ENCODE results near the gene ADAMTS17.
"Not testable (repeated sequence)": the region's sequence is repeated elsewhere in the genome, so short reads cannot be mapped to it uniquely, and the experiment has no call there.

Gene ADAMTS17

DNA sequence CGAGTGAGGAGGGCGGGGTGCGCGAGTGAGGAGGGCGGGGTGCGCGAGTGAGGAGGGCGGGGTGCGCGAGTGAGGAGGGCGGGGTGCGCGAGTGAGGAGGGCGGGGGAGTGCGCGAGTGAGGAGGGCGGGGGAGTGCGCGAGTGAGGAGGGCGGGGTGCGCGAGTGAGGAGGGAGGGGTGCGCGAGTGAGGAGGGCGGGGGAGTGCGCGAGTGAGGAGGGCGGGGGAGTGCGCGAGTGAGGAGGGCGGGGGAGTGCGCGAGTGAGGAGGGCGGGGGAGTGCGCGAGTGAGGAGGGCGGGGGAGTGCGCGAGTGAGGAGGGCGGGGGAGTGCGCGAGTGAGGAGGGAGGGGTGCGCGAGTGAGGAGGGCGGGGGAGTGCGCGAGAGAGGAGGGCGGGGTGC, 415.2 kb downstream of the ADAMTS17 start:
- FAIRE-seq; DNase-seq (ENCODE audit: low spot score): not testable (repeated sequence)

DNA sequence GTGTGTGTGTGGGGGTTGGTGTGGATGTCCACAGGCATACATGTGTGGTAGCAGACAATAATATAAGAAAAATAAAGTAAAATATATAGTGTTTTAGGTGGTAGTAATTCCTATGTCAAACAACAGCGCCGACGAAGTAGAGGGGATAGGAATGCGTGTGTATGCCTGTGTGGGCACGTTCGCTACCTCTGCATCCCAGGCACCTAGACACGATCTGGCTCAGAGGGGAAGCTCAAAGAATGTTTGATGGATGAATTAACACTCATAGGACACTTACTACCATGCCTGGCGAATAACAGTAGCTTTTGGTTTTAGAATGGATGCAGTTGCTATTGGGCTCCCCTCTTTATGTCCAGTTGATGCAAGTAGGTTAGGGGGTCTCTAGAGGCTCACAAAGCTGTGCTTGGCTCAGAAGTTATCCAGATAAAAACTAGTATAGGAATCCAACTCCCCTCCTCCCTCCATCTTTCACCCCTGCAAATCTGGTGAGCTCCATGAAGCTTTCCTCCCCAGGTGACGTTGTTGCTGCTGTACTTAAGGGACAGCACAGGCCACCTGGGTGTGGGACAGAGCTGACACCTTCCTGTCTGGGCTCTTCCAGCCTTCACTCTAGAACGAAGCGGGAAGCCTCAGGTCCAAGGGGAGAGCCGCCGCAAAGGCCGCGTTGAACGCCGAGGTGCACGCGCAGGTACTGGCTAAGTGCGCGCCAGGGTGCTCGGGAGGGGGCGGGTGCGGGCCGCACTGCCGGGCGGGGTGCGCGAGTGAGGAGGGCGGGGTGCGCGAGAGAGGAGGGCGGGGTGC, 415.9 kb downstream of the ADAMTS17 start:
- FAIRE-seq: no peak
- no peak for DNase-seq (ENCODE audit: low spot score)

DNA sequence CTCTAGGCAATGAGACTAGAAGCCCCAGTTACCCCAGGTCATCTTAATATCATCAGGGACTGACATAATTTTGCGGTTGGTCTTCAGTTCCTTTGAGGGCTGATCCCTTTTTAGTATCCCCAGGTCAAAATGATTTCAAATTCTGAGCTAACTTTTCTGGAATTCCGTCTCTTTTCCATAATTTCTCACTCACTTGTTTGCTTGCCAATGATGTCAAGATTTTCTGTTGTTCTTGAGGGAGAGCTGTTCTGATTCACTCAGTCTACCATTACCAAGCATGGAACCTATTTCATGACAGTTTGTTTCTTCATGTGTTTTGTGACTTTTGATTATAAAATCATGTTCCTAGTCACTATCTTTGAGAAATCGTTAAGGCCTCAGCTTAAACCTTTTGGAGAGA, 418.1 kb downstream of the ADAMTS17 start:
- FAIRE-seq (no peak), DNase-seq (ENCODE audit: low spot score) (no peak)

Measured in RCC 7860 (cell line).